ENCODE measurements around the gene INTS6.
"Not testable (repeated sequence)": the region's sequence is repeated elsewhere in the genome, so short reads cannot be mapped to it uniquely, and the experiment has no call there.

Gene INTS6

DNA sequence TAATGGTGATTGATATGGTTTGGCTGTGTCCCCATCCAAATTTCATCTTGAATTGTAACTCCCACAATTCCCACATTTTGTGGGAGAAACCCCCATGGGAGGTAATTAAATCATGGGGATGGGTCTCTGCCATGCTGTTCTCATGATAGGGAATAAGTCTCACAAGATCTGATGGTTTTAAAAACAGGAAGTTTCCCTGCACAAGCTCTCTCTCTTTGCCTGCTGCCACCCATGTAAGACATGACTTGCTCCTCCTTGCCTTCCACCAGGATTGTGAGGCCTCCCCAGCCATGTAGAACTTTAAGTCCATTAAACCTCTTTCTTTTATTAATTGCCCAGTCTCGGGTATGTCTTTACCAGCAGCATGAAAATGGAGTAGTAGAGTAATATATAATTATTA, 37.5 kb downstream of the INTS6 start:
- not testable (repeated sequence) for DNase-seq (ENCODE audit: low read depth)

DNA sequence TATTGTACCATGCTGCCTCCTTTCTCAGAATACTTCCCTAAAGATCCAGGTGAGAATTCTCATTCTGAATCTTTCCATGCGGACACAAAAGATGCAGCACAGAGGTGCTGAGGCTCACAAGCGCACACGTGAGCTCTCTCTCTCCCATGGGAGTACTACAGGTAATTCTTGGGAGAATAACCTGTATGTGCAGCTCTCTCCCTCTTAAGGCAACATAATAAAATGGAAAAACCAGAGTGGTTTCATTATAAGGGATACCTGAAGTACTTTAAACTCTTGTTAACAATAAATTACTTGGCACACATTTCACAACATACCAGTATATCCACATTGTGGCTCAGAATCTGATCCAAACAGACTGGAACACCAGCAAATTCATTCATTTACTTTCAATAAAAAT, 40.4 kb downstream of the INTS6 start:
- no peak for DNase-seq (ENCODE audit: low read depth)

DNA sequence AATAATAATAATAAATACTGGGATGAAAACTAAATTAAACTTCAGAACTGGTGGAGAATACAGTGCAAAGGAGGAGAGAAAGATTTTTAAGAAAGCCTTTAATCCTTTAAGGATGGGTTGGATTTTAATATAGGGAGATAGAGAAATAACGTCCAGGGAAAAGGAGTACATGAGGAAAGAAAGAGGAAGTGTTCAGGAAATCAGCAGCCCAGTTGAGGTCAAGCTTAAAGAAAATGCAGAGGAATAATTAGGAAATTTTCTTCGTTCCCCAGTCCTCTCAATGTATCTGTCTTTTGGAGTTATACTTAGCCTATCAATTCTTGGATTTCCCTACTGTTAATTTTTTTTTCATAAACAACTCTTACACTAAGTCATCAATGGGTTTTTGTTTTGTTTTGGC, 47.7 kb downstream of the INTS6 start:
- no peak for DNase-seq (ENCODE audit: low read depth)

DNA sequence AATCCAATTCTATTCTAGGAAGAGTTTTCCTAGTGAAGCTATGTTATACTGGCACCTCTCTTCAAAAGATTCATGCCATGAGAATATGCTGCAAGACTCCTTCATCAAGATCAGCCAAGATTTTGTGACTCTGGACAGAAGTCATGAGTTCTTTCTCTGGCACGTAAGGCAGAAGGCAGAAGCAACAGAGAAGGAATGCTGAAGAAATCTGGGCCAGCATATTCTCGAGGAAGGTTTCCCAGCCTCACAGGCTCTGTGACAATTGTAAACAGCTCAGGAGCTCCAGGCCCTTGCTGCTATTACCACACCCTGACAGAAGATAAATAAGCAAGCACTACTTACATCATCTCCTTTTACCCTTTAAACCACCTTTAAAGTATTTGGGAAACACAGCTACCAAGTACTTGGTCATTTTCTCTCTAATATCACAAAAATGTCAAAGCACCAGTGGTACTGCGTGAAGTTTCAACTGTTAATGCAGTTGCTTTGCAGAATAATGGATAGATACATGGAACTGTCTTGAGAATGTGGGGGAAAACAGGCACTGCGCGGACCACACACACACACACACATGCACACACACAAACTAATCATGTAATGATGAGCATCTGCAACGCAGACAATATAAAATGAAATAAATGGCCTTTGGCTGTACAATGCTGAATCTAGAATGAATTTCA, 55.4 kb downstream of the INTS6 start:
- DNase-seq (ENCODE audit: low read depth) = no peak

DNA sequence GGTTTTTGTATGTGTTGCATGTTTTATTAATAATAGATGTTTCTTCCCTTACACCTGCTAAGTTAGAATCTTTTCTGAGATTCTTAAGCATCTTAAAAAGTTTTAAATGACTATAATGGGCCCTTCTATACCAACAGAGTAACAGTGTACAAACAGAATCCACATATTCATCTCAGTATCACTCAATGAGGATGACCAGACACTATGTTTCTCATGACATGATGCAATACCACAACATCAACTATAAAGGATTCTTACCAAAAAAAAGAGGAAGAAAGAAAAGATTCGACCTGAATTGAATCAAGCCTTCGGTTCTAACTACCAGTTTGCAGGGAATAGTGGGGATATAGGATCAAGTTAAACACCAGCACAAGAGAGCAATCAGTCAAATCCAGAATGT, 56.5 kb downstream of the INTS6 start:
- no peak for DNase-seq (ENCODE audit: low read depth)

DNA sequence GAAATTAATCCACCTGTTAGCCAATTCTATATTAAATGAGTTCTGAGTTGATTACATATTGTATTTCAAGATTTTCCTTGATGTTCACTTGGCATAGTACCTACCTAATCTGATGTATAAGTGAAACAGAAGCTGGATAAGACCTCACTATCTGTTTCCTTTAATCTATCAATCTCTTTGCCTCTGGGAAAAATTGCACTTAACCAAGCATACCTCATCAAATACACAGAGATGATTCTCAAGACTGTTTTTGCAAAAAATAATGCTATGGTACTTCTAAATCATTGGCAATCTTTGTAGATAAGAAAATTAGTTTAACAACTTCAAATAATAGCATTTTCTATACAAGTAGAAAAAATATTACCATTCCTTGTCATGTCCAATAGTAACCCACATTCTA, 58.1 kb downstream of the INTS6 start:
- DNase-seq (ENCODE audit: low read depth) = no peak

DNA sequence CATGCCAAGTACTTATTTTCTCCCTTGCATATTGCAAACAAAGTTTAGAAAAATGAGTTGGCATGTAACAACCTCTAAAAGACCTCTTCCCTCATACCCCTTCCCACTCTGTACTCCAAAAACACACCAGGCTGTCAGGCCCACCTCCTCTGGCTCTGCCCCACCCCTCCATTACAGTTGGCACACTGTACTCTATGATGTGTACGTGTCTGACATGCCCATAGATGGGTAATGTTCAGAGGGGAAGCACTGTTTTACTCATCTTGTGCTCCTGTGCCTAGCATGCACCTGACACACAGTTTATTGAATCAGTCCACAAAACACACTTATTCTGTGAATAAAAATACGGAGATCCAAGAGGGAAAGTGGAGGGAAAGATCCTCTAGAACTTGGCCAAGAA, 67.7 kb downstream of the INTS6 start:
- no peak for DNase-seq (ENCODE audit: low read depth)

DNA sequence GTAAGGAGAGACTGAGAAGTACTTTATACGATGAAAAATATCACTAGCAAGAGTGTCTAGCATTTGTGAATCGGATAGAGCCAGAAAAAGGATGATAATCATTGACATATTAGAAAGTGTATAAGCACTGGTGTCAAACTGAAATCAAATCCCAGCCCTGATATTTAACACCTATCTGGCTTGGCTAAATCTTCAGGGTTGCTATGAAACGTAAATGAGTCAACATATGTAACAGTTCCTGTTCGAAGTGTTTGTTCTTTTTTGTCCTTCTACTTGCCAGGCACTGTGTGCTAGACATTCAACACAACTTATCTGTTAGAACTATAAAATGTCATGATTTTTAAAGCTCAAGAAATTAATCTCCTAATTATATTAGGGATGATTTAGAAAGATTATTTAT, 72.6 kb downstream of the INTS6 start:
- DNase-seq (ENCODE audit: low read depth) = no peak

DNA sequence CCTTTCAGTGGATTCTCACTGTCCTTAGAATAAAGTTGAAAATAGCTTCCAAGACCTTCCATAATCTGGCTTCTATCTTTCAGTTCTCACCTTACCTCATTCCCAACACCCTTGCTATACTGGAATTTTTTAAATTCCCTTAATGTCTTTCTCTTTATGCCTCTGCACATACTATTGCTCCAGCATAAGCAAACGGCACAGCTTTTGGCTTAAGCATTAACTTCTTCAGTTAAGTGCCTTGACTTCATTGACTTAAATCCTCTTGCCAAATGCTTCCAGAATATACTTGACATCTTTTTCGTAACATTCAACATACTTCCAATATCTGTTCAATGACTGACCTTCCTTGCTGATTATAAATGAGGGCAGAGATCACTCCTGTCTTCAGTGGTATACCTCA, 79.4 kb downstream of the INTS6 start:
- no peak for DNase-seq (ENCODE audit: low read depth)

DNA sequence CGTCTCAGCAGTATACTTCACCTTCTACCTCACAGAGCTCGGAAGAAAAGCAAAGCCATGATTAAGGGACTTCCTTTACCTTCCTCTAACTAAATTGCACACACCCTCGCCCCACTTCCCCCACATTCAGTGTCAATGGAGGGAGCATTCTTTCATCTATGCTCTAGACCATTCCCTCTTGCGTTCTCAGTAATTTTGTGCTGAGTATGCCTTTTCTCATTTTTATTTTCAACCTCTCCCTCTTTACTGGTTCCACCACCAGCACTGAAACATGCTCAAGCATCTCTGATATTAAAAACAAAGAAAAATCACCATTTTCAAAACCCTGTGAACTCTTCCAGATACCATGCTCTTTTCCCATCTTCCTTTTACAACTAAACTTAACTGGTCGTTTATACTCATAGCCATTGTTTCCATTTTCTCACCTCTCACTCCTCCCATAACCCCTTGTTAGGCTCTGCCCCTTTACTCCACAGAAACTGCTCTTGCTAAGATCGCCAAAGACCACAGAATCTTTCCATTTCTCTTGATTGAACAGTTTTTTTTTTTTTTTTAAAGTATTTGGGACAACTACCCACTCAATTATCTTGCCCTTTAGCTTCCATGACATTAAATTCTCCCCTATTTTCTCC, 81.0 kb downstream of the INTS6 start:
- no peak for DNase-seq (ENCODE audit: low read depth)

DNA sequence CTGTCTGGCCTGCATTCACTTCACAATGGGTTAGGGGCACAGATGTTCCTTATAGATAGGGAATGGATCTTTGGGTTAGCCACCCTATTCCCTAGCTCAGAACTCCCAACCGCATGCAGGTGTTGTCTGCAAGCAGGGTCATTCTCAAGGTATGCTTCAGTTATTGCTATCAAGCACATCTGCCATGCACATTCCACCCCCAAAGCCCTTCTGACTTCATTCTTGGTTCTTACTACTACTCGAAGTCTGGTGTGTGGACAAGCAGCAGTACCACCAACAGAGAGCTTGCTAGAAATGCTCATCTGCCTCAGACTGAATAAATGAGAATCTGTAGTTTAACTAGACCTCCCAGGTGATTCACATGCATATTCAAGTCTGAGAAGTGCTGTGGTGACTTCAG, 82.0 kb downstream of the INTS6 start:
- no peak for DNase-seq (ENCODE audit: low read depth)

DNA sequence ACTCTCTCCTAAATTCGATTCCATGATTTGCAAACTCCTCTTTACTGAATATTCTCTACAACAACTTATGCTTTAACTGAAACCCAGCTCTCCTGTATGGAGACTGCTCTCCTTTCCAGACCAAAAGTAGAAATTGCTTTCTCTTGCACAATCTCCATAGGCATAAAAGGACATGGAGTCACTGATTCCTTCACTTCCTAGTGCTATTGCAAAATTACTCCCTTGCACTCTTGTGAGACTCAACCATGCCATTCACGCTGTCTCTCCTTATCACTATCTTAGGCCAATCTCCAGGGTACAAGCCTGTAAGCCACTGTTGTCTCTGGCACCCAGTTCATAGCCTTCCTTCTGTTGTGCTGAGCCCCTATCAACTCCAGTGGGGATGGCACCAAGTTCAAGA, 82.7 kb downstream of the INTS6 start:
- DNase-seq (ENCODE audit: low read depth) = no peak

DNA sequence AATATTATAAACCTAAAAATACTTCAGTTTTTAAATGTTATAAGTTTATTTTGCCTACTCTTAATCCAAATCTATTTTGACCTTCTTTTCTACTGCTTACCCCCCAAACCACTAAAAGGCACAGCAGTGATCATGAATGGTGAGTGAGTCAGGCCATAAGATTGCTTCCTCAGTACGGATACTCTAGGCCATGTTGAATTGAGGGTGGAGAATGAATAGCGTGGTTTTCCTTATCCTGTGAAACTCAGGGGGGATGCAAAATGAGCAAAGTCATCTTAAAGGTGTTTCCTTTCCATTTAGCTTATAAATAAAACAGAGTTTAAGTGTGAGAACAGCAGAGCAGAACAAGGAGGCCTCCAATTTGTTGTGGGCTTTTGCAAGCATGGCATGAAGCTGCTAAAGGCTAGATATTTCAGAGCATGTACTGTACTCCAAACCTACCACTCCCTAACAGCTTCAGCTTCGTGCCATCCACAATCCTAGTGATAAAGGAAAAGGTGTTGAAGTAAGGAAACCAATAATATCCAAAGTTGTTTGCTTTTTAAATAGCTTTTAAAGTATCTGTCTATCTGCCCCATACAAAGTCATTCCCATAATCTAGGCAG, 88.3 kb downstream of the INTS6 start:
- DNase-seq (ENCODE audit: low read depth) = no peak

DNA sequence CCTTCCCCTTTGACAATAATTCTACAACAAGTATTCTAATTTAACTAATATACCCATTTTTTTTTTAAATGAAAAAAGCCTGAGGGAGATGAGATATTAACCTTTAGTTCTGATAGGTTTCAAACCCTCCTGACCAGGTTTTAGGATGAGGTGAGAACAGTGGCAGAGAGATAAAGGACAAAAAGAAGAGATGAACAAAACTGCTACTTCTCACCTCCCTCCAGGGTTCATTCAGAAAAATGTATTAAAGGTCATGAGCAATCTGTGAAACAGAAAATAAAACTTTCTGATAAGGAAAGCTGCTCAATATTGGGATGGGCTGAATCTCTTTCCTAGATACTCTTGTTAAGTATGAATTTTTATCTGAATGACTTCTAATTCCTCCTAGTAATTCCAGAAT, 89.2 kb downstream of the INTS6 start:
- DNase-seq (ENCODE audit: low read depth) = no peak

DNA sequence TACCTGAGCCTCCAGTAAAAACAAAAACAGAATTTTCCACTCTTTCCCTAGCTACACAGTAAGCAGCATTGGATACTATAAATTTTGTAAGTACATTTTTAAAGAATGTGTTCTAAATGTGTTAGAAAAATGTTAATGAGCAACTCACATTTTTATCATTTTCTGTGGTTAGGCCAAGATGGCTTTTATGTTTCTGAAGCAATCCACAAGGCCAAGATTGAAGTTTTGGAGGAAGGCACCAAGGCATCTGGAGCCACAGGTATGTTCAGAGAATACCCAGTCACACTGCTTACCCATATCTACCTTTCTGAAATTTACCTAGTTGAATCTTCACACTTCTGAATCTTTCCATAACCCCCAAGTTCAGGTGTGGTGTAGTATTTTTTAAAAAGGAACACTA, 91.7 kb downstream of the INTS6 start:
- no peak for DNase-seq (ENCODE audit: low read depth)

DNA sequence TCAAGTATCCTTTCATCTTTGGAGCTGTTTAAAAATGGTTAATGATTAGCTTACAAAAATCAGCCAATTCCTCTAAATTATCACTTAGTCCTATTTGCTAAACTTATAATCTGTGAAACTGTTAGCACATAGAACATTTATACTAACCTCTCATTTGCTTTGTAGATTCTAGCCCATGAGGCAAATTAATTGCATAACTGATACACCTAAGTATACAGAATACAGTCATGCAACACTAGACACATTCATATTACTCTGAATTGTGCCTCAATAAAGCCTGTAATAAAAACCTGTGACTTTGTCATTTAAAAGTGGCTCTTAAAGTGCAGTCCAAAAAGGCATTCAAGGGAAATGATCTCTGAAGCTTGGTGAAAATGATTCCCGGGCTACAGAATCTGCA, 92.3 kb downstream of the INTS6 start:
- DNase-seq (ENCODE audit: low read depth) = no peak

DNA sequence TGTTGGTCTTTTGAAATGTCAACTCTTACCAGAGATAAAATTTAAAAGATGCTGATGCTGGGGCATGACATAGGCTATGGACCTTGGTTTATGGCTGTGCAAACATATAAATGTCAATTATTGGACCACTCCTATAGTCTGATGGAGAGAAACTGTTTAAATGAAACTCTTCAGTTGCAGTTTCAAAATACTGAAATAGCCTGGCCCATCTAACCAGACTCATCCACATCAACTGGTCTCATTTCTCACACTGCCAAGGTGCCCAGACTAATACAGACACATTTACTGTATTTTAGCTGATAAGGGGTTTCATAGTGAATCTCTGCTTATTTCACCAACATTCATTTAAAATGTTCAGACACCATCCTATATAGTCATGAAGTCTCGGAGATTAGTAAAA, 93.5 kb downstream of the INTS6 start:
- no peak for DNase-seq (ENCODE audit: low read depth)

DNA sequence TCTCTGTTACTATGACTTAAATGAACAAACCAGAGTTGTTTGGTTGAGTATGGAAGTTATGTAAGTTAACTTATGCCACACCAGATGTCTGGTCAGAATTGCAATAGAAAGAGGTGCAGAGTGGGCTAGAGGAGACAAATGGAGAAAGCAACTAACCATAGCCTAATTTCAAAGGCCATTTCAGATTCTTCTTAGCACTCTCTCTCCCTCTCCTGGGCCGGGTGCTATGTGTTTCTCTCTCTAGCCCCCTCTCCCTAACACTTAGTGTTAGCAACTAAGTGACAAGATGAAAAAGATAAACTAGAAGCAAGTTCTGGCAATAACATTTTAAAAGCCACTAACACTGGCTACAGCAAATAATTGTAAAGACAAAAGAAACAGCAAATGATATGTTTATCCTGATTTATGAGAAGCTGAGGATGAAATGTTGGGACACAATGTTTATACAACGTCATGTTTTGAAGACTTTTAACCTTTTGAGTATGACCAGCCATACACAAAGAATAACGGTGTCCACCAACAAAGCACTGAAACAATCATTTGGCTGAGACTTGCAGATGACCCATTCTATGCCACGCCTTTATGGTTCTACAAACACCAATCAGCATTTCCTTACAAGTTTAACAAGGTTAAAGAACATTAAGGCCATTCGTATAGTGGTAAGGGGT, 94.8 kb downstream of the INTS6 start:
- no peak for DNase-seq (ENCODE audit: low read depth)

DNA sequence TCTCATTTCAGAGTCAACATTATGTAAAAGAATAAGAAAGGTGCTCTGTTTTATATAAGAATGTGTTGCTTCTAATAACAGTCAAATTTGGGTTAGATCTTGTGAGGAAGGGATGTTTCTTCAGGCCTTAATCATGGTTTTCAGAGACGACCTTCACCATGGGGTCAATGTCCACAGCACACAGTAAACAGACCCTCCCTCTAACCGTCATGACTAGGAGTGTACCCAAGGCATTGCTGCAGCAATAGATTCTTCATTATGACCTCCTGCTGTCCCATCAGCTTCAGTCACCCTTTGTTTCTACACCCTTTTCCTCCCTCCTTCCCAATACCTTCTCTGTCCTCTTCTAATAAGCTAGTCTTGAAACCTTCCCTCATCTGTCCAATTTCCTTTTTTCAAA, 97.6 kb downstream of the INTS6 start:
- no peak for DNase-seq (ENCODE audit: low read depth)

DNA sequence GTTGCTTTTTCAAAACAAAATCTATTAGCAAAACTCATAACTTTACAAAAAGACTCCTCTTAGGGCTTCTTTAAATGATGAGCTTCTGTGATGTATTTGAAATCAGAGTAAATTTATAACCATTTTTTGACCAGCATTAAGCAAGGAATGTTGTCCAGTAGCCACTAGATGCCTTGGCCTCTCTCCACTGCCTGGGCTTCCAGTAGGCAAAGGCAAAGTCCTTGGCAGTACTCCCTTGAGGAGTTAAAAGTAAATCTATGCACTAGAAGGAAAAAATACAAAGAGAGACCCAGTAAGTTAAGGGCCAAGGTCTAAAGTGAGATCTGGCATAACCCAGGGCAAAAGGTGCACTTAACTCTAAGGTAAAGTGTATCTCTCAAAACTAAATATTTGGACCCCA, 103.8 kb downstream of the INTS6 start:
- DNase-seq (ENCODE audit: low read depth) = no peak

DNA sequence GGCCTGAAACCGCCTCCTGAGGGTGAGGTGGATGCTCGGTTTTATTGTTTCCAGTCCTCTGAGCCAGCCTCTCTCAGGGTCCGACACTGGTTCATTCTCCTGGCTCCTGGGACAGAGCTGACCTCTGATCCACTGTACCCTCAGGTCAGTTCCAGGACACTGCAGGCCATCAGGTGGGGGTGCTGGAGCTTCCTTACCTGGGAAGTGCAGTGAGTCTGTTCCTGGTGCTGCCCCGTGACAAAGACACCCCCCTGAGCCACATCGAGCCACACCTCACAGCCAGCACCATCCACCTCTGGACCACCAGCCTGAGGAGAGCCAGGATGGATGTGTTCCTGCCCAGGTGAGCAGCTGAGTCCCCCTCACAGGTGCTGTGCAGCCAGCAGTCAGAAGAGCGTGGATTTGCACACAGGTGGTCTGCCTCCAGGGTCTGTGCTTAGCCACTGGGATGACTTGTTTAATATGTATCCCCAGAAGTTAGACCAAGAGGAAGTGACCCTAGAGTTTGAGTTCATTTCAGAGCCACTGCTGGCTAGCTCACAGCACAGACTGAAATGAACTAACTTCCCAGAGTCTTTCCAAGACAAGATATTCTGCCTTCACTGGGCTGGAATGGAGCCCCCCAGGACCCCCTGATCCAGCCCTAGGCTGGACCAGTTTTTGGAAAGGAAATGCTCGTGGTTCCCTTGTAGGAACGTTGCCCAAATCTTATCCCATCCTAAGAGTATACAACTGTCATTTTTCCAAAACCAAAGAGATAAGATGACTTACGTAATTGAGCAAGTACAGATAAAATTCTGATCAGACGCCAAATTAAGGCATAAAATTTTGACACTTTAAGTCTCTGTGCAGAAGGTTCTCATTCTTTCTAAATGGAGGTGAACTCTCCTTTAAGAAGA, 104.5 kb downstream of the INTS6 start:
- no peak for DNase-seq (ENCODE audit: low read depth)

DNA sequence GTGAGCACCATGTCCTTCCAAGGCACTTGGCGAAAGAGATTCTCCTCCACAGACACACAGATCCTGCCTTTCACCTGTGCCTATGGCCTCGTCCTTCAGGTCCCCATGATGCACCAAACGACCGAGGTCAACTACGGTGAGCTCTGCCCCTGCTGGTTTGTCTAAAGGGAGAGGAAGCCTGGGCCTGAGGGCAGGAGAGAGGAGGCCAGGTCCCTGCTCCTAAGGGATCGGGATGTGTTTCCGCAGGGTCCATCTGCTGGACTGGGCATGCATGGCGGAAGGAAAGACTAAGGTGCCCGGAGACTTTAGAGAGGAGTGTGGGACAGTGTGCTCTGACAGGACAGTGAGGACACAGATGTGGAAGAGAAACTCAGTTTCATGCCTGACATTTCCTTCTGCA, 105.7 kb downstream of the INTS6 start:
- no peak for DNase-seq (ENCODE audit: low read depth)
